Skin of body (tissue), 2 donors: ENCODE measurements around the gene ZNF660. TPM values are rescaled to one million over a fixed set of nuclear protein-coding genes. Genes with fewer than 3 reads are reported as not detected.
A peak's percentile ranks its signal among the peaks of the same experiment; 100 is the strongest.

ENCODE experiments used
- DNase-seq: peaks from one replicate; lab custom pipeline; 2025; lab: John Stamatoyannopoulos, UW
- total RNA-seq: library from RNA; depleted of rRNA; stranded (reverse); fragments of >200 nt; gene quantifications from one replicate; pipeline ENCODE4 v1.2.3, GENCODE V29; 2014

Gene ZNF660
- total RNA-seq, 1 donor from 2014 or later, result 4.1 TPM

- DNase-seq, result no peak
Measured at GRCh38 chr3:44628716-44629115, 44.0 kb downstream of the ZNF660 start.

GRCh38 chr3:44632193-44632592 lies 47.4 kb downstream of the ZNF660 start:
- DNase-seq, result no peak

GRCh38 chr3:44642337-44642736 lies 57.6 kb downstream of the ZNF660 start:
- no peak for DNase-seq

GRCh38 chr3:44643024-44643423 lies 58.3 kb downstream of the ZNF660 start:
- no peak for DNase-seq

- no peak for DNase-seq
Measured at GRCh38 chr3:44647771-44648170, 63.0 kb downstream of the ZNF660 start.

GRCh38 chr3:44648564-44649229 lies 63.9 kb downstream of the ZNF660 start, which contains the start of gene ZNF35:
Gene ZNF35 (plus strand): TSS chr3:44648732. CDS start chr3:44651068, 2,336 bp downstream.
- DNase-seq, result peak; percentile 52

Other genes with a start within 250 kb of the ZNF660 start
- gene TCAIM, start 246.2 kb upstream of the ZNF660 start, total RNA-seq, result 18.4 TPM
- 14.9 TPM for gene ZNF445, start 107.3 kb upstream of the ZNF660 start, total RNA-seq
- gene ZKSCAN7, start 29.8 kb upstream of the ZNF660 start, total RNA-seq, result 8.1 TPM
- 22.1 TPM for gene ZNF197, start 40.1 kb downstream of the ZNF660 start, total RNA-seq
- gene ZNF35, start 63.8 kb downstream of the ZNF660 start, total RNA-seq, result 10.8 TPM
- 6.8 TPM for gene ZNF502, start 127.7 kb downstream of the ZNF660 start, total RNA-seq
- gene ZNF501, start 144.7 kb downstream of the ZNF660 start, total RNA-seq, result 5.1 TPM
- 18.3 TPM for gene KIAA1143, start 176.7 kb downstream of the ZNF660 start, total RNA-seq
- 9.5 TPM for gene KIF15, start 176.8 kb downstream of the ZNF660 start, total RNA-seq